HG03354 (cell line): Measurements from ENCODE around the gene ZSCAN10.
"Not testable (repeated sequence)": the region's sequence is repeated elsewhere in the genome, so short reads cannot be mapped to it uniquely, and the experiment has no call there.

ENCODE experiments used
- ATAC-seq: cut with Tn5 transposase; IDR thresholded peaks from one replicate; pipeline ENCODE4 v1.9.1; 2021; ENCODE audit warnings: mild to moderate bottlenecking; ENCODE audit not compliant: unreplicated experiment, poor library complexity, severe bottlenecking

Gene ZSCAN10

DNA sequence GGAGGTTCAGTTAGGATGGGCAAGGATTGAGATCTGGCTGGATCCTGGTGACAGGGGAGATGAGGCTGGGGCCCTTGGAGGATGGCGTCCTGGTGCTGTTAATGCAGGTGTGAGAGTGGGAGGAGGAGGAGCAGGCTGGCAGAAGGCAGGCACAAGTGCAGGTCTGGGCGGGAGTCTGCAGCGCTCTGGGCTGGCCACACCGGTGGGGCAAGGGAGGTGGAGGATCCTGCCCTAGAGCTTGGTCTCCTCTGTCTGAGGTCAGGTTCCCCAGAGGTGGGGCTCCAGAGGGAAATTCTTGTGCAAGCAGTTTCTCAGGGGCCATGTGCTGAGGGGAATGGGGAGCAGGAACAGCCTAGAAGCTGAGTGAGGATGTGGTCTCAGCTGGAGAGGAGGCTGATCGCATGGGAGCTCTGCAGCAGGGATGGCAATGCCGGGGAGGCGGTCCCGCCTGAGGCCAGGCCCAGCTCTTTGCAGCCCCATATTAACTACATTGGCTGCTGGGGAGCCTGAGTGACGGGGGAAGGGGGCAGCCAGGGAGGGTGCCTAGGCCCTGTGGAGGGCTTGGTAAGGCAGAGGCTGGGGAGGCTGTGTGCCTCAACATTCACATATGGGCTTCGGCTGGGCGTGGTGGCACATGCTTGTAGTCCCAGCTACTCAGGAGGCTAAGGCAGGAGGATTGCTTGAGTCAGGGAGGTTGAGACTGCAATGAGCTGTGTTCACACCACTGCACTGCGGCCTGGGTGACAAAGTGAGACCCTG, 46.3 kb downstream of the ZSCAN10 start:
- not testable (repeated sequence) for ATAC-seq

DNA sequence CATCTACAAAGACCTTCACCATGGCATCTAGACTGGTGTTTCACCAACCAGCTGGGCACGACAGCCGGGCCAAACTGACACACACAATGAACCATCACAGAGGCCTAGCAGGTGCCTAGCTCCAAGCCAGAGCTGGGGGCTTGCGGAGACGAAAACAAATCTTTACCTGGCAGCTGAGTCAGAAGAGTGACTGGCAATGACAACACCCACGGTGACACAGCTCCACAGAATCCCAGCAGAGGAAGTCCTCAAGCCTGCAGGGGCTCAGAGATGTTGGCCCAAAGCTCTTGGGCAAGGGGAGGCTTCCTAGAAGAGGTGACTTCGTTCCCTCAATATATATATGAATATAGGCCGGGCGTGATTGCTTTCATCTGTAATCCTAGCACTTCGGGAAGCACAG, 47.6 kb downstream of the ZSCAN10 start:
- no peak for ATAC-seq

DNA sequence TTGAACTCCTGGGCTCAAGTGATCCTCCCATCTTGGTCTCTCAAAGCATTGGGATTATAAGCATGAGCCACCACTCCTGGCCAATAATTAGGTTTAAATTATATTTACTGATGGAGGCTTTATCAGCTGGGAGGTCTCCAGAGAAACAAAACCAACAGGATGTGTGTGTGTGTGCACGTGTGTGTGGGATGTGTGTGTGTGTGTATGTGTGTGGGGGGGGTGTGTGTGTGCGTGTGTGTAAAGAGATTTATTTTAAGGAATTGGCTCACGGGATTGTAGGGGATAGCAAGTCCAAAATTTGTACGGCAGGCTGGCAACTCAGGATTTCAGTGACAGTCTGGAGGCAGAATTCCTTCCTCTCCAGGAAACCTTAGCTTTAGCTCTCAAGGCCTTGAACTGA, 48.1 kb downstream of the ZSCAN10 start:
- no peak for ATAC-seq

DNA sequence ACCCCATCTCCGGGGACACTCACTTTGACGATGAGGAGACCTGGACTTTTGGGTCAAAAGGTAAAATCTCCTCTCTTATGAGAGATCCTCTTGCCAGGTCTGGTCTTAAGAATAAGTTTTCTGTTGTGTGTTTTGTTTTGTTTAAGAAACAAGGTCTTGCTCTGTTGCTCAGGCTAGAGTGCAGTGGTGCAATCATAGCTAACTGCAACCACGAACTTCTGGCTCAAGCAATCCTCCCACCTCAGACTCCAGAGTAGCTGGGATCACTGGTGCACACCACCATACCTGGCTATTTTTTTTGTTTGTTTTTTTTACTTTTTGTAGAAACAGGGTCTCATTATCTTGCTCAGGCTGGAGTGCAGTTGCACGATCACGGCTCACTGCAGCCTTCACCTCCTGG, 48.6 kb downstream of the ZSCAN10 start:
- ATAC-seq = no peak

DNA sequence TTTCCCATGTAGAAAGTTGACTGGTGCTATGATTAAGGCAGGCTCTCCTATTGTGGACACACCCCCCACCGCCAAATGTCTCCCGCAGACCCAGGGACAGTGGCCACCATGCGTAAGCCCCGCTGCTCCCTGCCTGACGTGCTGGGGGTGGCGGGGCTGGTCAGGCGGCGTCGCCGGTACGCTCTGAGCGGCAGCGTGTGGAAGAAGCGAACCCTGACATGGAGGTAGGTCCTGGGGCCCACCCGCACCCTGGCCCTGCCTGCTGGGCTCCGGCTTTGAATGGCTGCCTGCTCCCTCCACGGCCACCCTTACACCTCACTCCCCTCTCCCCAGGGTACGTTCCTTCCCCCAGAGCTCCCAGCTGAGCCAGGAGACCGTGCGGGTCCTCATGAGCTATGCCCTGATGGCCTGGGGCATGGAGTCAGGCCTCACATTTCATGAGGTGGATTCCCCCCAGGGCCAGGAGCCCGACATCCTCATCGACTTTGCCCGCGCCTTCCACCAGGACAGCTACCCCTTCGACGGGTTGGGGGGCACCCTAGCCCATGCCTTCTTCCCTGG, 49.1 kb downstream of the ZSCAN10 start:
- ATAC-seq = no peak

DNA sequence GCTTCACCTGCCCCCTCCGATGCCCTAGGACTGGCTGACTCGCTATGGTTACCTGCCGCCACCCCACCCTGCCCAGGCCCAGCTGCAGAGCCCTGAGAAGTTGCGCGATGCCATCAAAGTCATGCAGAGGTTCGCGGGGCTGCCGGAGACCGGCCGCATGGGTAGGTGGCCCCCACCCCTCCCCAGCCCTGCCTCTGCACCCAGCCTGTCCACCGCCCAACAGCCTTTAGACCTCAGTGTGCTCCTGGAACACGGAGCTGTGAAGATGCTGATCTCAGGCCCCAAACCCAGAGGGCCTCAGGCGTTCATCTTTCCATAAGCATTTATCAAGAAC, 51.7 kb downstream of the ZSCAN10 start:
- no peak for ATAC-seq

DNA sequence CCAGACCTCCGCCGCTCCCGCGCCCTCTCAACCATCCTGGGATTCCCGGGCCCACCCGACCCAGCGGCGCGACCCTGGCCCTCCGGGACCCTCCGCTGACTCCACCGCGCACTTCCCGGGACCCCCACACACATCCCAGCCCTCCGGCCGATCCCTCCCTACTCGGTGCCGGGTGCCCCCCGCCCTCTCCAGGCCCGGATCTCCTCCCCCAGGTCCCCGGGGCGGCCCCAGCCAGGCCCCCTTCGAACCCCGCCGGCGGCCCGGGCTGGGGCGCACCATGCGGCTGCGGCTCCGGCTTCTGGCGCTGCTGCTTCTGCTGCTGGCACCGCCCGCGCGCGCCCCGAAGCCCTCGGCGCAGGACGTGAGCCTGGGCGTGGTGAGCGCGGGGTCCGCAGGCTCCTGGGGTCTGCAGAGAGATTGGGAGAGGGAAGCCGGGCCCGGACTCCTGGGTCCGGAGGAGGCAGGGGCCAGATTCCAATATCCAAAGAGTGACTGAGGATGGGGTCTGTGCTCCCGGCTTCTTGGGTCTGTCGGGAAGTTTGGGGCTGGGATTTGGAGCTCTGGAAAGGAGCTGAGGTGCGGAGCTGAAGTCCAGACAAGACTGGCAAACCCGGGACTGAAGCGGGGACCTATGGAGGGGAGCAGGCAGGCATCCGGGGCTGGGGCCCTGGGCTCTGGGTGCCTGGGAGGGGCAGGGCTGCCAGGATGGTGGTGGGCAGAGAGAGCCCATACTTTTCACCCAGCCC, 52.3 kb downstream of the ZSCAN10 start:
- ATAC-seq = no peak

DNA sequence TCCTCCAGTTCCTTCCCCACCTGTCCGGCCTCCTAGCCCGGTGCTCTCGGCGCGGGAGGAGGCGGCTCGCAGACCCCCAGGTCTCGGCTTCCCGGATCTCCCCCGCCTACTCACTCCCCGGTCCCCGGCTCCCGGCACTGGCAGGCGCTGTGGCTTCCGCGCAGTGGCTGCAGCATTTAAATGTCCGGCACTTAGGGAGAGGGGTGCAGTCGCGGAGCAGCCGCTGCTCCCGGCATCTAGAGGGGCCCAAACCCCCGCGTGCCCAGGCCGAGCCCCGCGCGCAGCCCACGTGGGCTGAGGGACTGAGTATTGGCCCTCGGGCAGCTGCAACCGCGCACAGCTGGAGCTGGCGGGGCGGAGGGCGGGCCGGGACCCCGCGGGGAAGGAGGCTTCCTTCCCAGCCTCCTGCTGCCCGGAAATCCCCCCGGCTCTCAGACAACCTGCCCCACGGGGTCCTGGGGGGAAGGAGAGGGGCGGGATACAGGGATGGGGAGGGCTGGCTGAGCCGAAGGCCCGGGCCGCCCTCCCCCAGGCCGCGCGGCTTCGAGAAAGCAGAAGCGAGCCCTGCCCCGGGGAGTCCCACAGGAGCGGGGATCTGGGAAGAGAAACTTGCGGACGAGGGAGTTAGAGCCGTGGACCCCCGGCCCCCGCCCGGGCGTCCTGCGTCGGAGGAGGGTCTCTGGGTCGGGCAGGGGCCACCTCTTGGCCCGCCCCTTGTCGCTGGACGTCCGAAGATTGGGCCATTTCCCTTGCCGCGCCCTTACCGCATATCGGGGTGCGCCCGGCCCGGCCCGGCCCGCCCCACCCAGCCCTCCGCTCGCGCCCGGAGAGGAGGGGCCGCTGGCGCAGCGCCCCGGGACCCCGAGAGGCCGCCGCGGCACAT, 53.1 kb downstream of the ZSCAN10 start, which contains the start of gene MMP25:
Gene MMP25 (plus strand): TSS at position 804 of the 883 bp plus-strand sequence. CDS start 357 bp downstream, outside the sequence.
- ATAC-seq = no peak

DNA sequence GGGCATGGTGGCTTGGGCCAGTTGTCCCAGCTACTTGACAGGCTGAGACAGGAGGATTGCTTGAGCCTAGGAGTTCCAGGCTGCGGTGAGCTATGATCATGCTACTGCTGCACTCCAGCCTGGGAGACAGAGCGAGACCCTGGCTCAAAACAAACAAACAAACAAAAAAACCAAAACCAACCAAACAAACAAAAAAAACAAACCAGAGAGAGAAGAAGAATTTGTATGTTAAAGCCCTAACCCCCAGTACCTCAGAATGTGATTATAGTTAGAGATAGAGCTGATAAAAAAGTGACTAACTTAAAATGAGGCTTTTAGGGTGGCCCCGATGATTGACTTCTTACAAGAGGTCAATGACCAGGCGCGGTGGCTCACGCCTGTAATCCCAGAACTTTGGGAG, 54.4 kb downstream of the ZSCAN10 start:
- ATAC-seq = no peak

DNA sequence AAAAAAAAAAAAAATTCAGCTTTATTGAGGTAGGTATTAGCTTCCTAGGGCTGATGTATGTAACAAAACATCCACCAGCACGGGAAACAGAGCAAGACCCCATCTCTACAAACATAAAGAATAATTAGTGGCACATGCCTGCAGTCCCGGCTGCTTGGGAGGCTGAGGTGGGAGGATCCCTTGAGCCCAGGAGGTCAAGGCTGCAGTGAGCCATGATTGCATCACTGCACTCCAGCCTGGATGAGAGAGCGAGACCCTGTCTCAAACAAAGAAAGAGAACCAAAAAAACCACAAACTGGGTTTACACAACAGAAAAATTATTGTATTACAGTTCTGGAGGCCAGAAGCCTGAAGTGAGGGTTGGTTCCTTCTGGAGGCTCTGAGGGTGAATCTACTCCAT, 56.7 kb downstream of the ZSCAN10 start:
- ATAC-seq = no peak

DNA sequence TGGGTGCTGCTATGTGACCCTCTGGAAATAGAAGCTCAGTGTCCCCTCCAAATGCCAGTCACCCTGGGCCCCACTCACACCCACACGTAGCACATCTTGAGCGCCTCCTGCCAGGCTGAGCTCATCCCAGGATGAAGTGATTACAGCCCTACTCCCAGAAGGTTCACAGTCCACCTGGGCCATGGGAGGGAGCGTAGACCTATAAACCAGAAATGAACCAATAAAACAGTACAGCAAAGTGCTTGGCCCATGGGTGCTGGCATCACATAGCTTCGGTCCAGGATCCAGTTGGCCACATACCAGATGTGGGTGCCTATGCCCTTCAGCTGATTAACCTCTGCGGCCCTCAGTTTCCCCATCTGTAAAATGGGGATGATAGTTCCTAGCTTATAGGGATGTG, 60.2 kb downstream of the ZSCAN10 start:
- no peak for ATAC-seq
